ENCODE measurements around the gene RAB20.

DNA sequence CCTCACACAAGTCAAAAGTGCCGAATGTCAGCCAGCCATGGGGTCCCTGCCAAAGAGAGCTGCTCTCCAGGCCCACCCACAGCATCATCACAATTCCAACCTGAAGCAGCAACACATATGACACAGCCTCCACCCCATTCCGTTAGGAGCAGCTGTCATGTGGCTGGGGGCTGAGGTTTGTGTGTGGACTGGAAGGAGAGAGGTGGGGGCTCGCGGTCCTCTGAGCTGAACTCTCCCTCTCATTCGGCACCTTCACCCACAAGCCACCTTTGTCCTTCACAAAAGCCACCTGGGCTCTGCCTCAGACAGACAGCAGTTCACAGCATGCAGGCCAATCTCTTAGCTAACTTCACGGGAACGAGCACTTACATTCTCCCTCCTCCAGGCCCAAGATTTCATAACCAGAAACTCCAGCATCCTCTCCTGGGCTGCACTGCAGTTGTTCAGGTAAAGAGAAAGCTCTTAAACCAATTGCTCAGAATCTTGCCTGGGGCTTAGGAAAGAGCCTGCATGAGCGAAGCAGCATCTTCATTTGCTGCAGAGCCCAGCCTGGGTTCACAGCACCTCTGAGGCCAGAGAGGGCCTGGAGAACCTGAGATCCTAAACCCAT lies 7.2 kb downstream of the RAB20 start:
- TF ChIP-seq POLR2AphosphoS5 (IDR thresholded peaks at IDR 0.05; ENCODE audit: borderline replicate concordance, low read depth, low read length), result no peak
- no peak for TF ChIP-seq EZH2 (IDR thresholded peaks at IDR 0.05)
